ENCODE results near the gene MAD2L2. TPM values are rescaled to one million over a fixed set of nuclear protein-coding genes. Genes with fewer than 3 reads are reported as not detected.

The MAD2L2 gene
- total RNA-seq, 6 experiments from 2014 or later, result 31.7 to 48.8 (median 42.2) TPM

DNA sequence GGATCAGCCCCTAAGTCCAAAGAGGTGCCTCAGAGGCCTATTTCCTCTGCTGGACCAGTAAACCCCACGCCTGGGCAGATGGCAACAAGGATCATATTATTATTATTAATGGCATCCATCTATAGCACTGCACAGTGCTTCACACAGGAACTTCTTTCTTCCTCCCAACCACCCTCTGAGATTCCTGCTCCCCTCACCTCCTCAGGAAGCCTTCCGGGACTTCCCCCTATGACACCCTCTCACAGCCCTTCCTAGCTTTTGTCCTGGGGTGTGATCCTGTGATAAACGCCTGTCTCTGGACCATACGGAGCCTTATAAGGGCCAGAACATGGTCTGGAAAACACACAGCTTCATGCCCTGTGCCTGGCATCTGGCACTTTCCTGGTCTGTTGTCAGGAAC lies 29.9 kb downstream of the MAD2L2 start:
- H3K27me3 Mint-ChIP-seq (ENCODE audit: insufficient read depth), result peaks cover 16% of the 10 kb centered on the region
- H3K36me3 Mint-ChIP-seq (ENCODE audit: low read depth), result no peaks in the 10 kb centered on the region
- no peak for DNase-seq
- peaks cover 5% of the 10 kb centered on the region; the same call in 1 of the 2 replicates for H3K4me1 Mint-ChIP-seq (ENCODE audit: low read depth)
- peak overlapping the region; percentile 46; the same call in 1 of the 2 replicates for H3K4me3 Mint-ChIP-seq
- TF ChIP-seq, protein P1, sequence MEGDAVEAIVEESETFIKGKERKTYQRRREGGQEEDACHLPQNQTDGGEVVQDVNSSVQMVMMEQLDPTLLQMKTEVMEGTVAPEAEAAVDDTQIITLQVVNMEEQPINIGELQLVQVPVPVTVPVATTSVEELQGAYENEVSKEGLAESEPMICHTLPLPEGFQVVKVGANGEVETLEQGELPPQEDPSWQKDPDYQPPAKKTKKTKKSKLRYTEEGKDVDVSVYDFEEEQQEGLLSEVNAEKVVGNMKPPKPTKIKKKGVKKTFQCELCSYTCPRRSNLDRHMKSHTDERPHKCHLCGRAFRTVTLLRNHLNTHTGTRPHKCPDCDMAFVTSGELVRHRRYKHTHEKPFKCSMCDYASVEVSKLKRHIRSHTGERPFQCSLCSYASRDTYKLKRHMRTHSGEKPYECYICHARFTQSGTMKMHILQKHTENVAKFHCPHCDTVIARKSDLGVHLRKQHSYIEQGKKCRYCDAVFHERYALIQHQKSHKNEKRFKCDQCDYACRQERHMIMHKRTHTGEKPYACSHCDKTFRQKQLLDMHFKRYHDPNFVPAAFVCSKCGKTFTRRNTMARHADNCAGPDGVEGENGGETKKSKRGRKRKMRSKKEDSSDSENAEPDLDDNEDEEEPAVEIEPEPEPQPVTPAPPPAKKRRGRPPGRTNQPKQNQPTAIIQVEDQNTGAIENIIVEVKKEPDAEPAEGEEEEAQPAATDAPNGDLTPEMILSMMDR (IDR thresholded peaks at IDR 0.05), result no peak
- H3K9me3 Mint-ChIP-seq, result no peaks in the 10 kb centered on the region
- H3K27ac Mint-ChIP-seq, result no peak overlapping the region

DNA sequence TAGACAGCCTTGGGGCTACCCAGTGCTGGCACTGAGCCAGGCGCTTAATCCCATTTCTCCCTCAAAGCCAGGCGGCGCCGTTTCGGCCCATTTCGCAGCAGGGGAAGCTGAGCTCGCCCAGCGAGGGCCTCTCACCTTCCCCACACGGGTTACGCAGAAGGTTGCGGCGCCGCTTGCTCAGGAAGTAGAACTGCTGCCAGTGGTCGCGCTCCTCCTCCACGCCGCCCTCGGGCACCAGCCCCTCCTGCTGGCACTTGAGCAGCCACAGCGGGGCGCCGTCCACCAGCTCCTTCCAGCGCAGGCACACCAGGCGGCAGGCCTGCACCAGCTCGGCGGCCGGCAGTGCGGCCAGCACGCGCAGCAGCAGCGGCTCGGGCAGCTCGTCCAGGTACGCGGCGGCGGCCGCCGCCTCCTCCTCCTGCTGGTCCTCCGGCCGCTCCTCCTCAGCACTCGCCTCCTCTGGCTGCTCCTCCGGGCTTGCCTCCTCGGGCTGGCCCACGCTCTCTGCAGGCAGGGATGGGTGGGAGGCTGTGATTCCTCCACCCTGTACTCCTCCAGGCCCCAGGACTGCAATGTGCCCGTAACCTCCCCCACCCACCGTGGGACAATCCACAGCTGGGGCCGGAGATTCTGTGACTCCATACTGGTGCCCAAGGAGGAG lies 30.5 kb downstream of the MAD2L2 start:
- Mint-ChIP-seq H3K4me1 (ENCODE audit: low read depth) (peaks cover 5% of the 10 kb centered on the region; the same call in 1 of the 2 replicates), H3K27me3 (ENCODE audit: insufficient read depth) (peaks cover 16% of the 10 kb centered on the region), H3K27ac (no peak overlapping the region), H3K9me3 (no peaks in the 10 kb centered on the region), H3K4me3 (peak overlapping the region; percentile 46; the same call in 1 of the 2 replicates), H3K36me3 (ENCODE audit: low read depth) (no peaks in the 10 kb centered on the region)
- DNase-seq, result peak; percentile 28
- TF ChIP-seq, protein P1 (IDR thresholded peaks at IDR 0.05), result peak; percentile 73

DNA sequence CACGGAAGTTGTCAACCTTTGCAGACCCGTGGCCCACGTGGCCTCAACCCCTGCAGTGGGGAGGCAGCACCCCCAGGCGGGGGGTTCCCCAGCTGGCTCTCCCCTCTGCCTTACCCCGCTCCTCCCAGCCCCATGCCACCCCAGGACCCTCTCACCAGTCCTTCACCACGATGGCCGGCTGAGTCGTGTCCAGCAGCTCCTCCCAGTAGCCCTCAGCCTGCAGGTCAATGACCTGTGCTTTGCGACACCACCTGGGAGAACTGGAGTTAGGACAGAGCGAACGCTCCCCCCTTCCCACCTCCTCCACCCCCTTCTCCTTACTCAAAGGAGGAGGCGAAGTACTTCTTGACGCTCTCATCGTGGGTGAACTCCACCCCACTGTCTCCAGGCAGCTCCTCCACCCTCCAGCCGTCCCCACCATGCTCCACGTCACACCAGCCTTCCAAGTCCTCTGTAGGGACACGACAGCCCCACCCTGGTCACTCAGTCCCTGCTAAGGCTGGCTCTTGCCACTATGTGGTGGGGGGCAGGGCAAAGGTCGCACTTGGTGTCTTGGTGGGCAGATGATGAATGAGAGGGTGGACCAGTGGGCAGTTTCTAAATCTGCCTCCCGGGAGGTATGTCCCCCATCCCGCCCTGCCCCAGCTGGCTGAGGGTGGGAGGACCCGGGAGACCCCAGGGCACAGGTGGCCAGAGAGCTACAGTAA lies 31.2 kb downstream of the MAD2L2 start:
- Mint-ChIP-seq H3K9me3 (no peaks in the 10 kb centered on the region), H3K27me3 (ENCODE audit: insufficient read depth) (peaks cover 16% of the 10 kb centered on the region), H3K27ac (no peak overlapping the region), H3K36me3 (ENCODE audit: low read depth) (no peaks in the 10 kb centered on the region), H3K4me1 (ENCODE audit: low read depth) (peaks cover 5% of the 10 kb centered on the region; the same call in 1 of the 2 replicates), H3K4me3 (no peak overlapping the region)
- TF ChIP-seq, protein P1 (IDR thresholded peaks at IDR 0.05), result no peak
- DNase-seq, result no peak

DNA sequence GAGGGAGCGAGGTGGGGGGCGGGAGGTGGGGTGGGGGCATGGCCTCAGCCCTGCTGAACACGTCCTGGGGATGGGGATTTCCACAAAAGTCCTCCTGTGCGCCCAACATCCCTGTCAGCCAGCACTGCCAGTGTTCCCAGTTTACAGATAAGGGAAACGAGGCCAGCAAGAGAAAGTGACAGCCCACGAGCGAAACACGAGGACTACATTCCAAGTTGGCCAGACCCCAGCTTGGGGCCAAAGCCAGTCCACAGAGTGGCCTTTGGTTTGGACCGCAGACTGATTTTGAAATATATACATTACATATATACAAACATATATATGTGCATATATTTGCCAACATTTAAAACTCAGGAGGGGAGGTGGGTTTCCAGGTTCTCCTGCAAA lies 31.7 kb downstream of the MAD2L2 start:
- no peak for DNase-seq
- TF ChIP-seq, protein P1 (IDR thresholded peaks at IDR 0.05), result no peak
- H3K4me1 Mint-ChIP-seq (ENCODE audit: low read depth), result peaks cover 5% of the 10 kb centered on the region; the same call in 1 of the 2 replicates
- H3K27ac Mint-ChIP-seq, result no peak overlapping the region
- no peaks in the 10 kb centered on the region for H3K36me3 Mint-ChIP-seq (ENCODE audit: low read depth)
- peaks cover 16% of the 10 kb centered on the region for H3K27me3 Mint-ChIP-seq (ENCODE audit: insufficient read depth)
- H3K4me3 Mint-ChIP-seq, result no peak overlapping the region
- H3K9me3 Mint-ChIP-seq, result no peaks in the 10 kb centered on the region

DNA sequence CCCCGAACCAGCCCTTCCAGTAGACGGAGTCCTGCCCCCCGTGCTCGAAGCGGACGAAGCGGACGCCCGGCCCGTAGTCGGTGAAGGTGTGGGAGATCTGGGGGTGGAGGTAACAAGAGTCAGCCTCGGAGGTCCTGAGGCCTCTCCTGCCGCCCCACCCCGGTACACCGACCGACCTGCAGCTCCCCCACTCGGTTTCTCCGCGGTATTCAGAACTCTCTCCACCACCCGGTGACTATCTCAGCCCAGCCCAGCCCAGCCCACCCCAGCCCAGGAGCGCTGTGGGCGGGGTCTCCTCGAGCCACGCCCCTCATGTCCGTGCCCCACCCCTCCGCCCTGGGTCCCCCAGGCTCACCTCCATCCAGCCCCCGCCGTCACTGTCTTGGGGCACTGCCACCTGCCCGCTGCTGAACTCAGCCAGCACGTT lies 32.2 kb downstream of the MAD2L2 start:
- Mint-ChIP-seq H3K27me3 (ENCODE audit: insufficient read depth) (peaks cover 19% of the 10 kb centered on the region), H3K9me3 (no peaks in the 10 kb centered on the region), H3K4me3 (no peak overlapping the region), H3K4me1 (ENCODE audit: low read depth) (peaks cover 5% of the 10 kb centered on the region; the same call in 1 of the 2 replicates), H3K36me3 (ENCODE audit: low read depth) (no peaks in the 10 kb centered on the region), H3K27ac (no peak overlapping the region)
- TF ChIP-seq, protein P1 (IDR thresholded peaks at IDR 0.05), result no peak
- no peak for DNase-seq
